ENCODE results near the gene PPARA. TPM values are rescaled to one million over a fixed set of nuclear protein-coding genes. Genes with fewer than 3 reads are reported as not detected.
"Not testable (repeated sequence)": the region's sequence is repeated elsewhere in the genome, so short reads cannot be mapped to it uniquely, and the experiment has no call there.

PPARA gene
- polyA plus RNA-seq, 10 donors: 15.9 to 25.7 (median 20.6) TPM

DNA sequence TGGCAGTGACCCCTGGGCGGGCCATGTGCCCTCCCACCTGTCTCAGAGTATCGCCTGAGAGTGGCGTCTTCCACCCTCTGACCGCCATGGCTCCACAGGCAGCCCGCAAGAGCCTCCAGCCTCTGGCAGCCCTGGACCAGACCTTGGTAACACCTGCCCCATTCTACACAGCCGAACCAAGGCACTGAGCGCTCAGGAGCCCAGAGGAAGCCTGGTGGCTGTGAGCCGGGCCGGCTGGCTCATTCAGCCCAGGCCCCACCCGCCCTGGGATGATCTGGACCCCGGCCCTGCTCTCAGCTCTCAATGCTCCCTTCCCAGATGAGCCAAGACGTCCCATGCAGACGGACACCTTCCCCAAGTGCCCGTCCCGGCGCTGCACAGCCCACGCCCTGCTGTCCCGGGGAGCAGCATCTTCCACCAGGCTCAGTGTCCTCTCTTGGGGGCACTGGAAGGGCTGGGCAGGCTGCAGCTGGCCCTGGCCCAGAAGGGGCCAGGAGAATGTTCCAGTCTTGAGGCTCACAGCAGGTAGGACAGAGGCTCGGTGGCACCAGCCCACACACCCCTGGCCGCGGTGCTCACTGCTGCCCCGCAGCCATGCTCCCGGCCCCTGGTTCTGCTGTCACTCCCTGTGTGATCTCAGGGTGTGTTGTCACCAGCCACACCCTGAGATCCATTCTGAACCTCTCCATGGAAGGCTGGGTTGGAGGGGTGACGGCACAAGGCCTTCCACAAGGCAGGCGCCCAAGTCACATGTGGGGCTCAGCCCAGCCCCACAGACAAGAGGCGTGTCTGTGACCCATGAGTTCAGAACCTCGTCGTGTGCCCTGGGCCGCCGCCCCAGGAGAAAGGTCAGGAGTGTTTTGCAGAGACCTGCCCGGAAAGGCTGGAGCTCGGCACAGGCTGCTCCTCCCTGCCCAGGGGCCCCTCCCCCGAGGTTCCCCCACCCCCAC is 24.2 kb upstream of the PPARA start:
- no peak for DNase-seq

DNA sequence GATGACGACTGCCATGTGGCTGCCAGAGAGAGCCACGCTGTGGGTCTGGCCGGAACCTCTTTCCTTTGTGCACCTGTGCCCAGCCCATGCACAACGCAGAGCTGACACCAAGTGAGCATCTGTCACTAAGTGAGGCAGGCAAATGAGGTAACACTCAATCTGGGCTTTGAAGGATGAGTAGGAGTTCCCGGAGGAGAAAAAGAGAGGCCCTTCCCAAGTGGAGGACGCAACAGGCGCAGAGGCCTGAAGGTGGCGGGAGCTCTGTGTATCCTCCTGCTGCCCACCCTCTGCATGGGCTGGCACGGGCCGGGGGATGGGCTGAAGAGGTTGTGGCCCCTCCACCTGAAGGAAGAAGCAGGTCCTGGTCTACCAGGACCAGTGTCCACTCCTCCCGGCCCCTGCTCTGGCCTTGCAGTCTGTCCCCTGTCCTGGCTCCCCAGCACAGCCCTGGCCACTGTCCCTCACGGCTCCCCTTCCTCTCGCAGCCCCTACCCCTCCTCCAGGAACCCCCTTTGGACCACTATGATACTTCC is 23.4 kb upstream of the PPARA start:
- DNase-seq: no peak

DNA sequence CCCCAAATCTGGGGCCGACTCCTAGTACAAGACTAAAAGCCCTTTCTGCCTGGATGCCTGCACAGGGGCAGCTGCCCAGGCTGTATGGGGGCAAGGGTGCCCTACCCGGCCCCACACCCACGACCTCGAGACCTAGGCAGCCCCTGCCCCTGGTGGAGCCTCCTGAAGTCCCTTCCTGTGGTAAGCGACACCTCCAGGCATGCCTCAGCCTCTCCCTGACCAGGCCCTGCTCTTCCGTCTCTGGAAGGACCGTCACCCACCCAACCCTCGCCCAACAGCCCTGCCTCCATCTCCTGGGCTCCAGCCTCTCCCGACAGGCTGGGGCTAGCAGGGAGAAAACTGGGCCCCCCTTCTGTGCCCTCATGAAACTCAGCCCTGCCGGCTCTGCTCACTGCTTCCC is 22.8 kb upstream of the PPARA start:
- DNase-seq: no peak

DNA sequence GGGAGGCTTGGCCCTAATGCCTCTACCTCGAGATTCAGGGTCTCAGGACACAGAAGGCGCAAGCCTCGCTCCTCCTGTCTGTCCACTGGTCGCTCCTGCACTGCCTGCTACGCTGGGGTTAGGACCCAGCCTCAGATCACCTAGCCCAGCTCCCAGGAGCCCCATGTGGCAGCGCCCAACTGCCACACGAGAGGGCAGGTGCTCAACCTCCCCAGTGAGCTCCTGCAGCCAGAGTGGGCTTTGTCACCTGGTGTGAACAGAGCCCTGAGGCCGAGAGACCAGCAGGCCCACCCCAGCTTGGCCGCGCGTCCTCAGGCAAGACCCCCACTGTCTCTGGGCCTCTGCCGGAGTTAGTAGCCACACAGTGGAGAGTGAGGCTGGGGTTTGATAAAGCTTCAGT is 21.7 kb upstream of the PPARA start:
- DNase-seq: no peak

DNA sequence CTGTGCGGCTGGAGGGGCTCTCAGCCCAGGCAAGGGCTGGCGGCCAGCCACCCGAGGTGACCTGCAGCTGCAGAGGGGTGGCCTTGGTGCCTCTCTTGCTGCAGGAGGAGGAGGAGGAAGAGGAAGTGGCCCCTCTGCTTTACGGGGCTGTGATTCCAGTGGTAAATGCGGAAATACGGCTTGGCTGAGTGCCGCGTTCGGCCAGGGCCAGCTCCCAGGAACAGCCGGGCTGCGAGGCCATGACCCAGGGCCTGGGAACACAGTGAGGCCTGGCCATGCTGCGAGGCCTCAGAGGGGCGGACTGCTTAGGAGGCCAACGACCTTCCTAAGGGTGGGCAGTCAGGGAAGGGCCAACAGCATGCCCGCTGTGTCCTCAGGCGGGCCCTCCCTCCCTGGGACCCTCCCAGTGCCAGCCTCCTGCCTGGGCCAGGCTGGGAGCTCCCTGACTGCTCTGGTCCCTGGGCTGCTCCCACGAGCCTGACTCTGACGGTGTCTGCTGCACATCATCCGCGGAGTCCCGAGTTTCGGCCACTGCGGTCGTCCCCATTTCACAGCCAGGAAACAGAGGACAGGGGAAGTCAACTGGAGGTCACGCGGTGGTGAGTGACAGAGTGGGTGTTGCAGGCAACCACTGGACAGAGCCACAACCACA is 20.8 kb upstream of the PPARA start:
- peak in 1 of 3 donors; percentile 77 for DNase-seq

DNA sequence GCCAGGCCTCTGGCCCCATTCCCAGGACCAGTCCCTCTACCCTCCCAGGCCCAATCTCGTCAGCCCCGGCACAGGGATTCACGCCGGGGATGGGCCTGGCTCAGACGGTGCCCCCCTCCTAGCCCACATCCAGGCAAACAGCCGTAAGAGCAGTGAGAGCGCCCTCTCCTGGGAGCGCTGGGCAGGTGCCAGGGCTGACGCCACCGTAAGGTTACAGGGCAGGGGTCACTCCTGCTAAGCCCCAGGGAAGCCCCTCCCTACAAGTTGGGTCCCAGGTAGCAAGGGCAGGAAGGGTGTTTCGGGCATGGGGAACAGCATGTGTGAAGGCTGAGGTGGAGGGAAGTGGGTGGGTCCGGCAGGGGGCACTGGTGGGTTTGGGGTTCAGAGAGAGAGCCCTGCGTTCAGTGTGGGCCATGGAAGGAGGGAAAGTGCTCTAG is 19.2 kb upstream of the PPARA start:
- DNase-seq: no peak

DNA sequence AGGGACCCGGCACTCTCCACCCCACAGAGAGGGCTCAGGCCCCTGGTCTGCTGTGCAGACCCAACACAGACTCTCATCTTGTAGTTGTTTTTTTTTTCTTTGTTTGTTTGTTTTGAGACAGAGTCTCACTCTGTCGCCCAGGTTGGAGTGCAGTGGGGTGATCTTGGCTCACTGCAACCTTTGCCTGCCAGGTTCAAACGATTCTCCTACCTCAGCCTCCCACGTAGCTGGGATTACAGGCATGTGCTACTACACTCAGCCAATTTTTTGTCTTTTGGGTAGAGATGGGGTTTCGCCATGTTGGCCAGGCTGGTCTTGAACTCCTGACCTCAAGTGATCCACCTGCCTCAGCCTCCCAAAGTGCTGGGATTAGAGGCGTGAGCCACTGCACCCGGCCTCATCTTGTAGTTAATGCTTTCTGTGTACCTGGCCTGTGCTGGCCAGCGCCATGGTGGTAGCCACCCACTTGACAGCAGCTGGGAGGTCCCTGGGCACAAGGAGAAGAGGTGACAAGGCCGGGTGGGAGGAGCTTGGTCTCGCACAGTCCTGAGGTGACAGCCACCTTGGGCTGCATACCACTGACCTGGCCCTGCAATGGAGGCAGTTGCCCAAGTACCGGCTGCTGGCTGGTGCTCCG is 18.0 kb upstream of the PPARA start:
- DNase-seq: not testable (repeated sequence)

DNA sequence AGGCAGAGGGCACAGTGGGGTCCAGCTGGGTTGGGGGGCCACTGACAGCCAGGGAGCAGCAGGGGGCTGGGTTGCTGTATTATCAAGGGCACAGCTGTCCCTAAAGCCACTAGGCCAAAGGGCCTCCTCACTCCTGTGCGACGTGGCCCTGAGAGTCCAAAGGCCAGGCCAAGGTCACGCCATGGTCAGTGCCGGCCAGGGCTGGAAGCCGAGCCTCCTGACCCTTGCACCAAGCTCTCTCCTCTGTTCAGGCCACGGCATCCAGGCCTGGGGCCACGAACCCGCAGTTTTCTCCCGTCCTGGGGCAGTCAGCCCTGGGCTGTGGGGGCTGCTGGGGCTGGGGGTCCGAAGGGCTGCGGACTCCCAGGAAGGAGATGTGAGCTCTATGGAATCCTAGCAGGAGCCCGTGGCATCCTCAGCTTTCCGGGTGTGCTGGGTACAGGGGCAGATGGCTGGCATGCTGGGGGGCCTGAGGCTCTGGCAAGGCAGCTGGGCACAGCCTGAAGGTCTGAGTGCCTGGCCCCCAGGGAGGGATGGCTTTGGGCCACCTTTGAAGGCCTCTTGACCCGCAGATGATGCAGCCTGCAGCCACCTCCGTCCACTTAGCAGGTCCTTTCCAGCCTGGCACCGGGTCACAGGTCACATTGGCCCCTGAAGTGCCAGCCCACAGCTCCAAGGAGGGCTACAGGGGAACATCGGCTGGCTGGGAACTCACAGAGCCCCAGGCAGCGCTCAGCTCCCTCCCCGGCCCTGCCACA is 17.3 kb upstream of the PPARA start:
- no peak for DNase-seq

DNA sequence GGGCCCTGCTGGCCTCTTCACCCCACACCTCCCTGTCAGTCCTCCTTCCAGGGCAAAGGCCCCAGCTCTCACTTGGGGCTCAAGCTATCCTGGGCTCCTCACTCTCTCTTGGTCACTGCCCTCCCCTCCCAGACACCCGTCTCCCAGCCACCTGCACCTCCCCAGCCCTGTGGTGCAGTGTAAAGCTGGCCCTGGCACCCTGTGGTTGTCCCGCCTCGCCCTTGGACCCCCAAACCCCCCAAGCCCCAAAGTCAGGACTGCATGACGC is 16.8 kb upstream of the PPARA start:
- DNase-seq: no peak

DNA sequence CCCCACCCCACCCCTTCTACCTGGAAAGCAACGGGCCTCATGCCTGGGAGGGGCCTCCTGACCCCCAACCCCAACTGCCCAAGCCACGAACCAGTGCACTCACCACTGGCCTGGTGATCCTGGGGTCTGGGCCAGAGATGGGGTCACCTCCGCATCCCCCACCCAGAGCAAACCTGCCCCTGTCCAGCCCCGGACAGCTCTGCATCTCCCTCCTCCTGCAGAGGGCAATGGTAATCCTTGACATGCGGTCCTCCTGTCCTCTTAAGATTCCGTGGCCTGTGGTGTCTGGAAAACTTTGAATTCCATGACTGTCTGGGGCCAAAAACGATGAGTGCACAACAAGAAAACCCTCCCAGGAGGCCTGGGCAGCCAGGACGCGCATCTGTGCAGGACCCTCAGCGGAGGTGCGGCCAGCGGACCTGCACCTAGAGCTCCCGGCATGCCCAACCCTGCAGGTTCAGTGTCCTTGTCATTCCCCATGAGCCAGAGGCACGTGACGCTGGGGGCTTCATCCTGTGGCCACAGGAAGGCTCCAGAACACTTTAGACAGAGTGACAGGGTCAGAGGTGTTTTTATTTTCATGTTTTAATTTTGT is 16.1 kb upstream of the PPARA start:
- DNase-seq: no peak

DNA sequence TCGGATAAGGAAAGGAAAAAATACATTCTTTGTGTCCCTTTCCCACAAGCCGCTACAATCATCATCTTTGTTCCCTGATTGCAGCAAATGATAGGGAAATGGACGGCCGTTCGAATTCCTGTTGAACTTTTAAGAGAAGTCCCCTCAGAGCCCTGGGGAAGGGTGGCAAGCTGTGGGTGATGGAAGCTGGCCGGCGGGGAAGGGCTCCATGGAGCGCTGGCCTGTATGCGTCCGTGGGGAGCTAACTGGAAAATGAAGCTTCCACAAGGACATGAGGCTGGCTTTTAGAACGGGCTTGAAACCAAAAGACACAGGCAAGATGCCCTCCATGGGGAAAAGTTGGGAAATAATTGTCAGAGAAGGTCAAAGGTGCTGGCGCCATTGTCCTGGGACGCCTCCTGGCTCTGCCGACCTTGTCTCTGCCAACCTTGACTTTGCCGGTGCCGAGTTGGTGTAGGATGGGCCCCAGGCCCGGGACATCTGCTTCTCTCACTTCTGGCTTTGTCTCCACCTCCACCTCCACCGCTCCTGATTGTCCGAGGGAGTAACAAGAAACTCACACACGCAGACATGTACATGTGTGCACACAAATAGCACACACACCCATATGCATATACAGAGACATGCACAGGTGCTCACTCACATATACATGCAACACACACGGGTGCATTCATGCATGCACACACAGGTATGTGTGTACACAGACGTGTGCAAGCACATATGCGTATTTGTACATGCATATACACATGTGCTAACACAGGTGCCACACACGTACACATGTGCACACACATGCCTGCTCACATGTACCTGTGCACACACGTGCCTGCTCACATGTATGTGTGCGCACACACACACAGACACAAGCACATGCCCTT is 14.5 kb upstream of the PPARA start:
- no peak for DNase-seq

- DNase-seq: peak in 1 of 3 donors; percentile 4
These were observed 13.7 kb upstream of the PPARA start for GRCh38 chr22:46136486-46137217.

- peak in 1 of 3 donors; percentile 9 for DNase-seq
These were observed 13.0 kb upstream of the PPARA start for GRCh38 chr22:46137218-46137766.

DNA sequence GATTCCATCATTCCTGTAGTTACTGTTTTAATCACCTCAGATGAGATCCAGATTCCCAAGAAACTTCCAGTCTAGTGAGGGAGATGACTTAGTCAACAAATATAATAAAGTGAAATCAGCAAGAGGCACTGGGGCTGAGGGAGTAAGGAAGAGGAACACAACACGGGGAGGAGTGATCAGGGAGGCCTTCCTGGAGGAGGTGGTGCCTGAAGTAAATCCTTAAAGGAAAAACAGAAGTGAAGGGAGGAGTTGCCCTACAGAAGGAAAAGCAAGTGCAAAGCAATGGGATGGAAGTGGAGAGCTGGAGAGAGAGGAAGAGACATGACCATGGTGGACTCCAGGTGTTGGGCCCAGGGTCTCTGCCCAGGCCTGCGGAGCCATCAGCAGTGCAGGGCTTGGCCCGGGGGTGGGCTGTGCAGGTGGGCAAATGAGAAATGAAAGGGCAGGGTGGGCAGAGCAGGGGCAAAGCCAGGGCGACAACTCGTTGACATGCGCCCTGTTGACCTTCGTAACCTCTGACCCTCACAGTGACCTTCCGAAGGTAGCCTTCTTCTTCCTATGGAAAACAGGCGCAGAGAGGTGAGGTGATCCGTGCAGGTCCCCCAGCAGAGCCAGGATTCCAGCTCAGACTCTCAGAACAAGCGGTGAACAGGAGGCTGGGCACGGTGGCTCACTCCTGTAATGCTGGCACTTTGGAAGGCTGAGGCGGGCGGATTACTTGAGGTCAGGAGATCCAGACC is 12.1 kb upstream of the PPARA start:
- DNase-seq: no peak

GRCh38 chr22:46139417-46139816 is 10.9 kb upstream of the PPARA start:
- DNase-seq: peak in 1 of 3 donors; percentile 57

GRCh38 chr22:46139895-46140350 is 10.4 kb upstream of the PPARA start:
- peak in 1 of 3 donors; percentile 59 for DNase-seq

GRCh38 chr22:46140989-46141928 is 9.1 kb upstream of the PPARA start:
- no peak for DNase-seq
